Mucosa of rectum (tissue), 2 donors: Measurements from ENCODE around the gene CDC123.

Experiments used
- H3K27ac ChIP-seq, 2 donors: one replicate each; pipeline ENCODE4 v1.7.0; 2013; ENCODE audit warnings: inconsistent platforms in 2 of 2, low read depth in 2 of 2, low read length in 2 of 2
- H3K27me3 ChIP-seq, 2 donors: one replicate each; pipeline ENCODE4 v1.7.0; 2013; ENCODE audit warnings: low read length in 2 of 2; ENCODE audit not compliant: control insufficient read depth in 2 of 2, insufficient read depth in 2 of 2
- H3K36me3 ChIP-seq, 2 donors: one replicate each; pipeline ENCODE4 v1.7.0; 2013; ENCODE audit warnings: low read length in 2 of 2; ENCODE audit not compliant: control insufficient read depth in 2 of 2, insufficient read depth in 2 of 2
- H3K4me1 ChIP-seq, 2 donors: one replicate each; pipeline ENCODE4 v1.7.0; 2013; ENCODE audit warnings: low read length in 2 of 2, mild to moderate bottlenecking in 1 of 2; ENCODE audit not compliant: control insufficient read depth in 2 of 2, insufficient read depth in 2 of 2
- H3K4me3 ChIP-seq, 2 donors: one replicate each; pipeline ENCODE4 v1.7.0; 2013; ENCODE audit warnings: low read length in 2 of 2
- H3K9ac ChIP-seq, 2 donors: one replicate each; pipeline ENCODE4 v1.7.0; 2013; ENCODE audit warnings: low read length in 2 of 2, low read depth in 1 of 2, mild to moderate bottlenecking in 1 of 2
- H3K9me3 ChIP-seq, 2 donors: one replicate each; pipeline ENCODE4 v1.7.0; 2013; ENCODE audit warnings: low read length in 2 of 2; ENCODE audit not compliant: control insufficient read depth in 2 of 2
- donor health status: healthy.
- donor health status: Normal muscosa, but diverticular disease.

The CDC123 gene, protein sequence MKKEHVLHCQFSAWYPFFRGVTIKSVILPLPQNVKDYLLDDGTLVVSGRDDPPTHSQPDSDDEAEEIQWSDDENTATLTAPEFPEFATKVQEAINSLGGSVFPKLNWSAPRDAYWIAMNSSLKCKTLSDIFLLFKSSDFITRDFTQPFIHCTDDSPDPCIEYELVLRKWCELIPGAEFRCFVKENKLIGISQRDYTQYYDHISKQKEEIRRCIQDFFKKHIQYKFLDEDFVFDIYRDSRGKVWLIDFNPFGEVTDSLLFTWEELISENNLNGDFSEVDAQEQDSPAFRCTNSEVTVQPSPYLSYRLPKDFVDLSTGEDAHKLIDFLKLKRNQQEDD

DNA sequence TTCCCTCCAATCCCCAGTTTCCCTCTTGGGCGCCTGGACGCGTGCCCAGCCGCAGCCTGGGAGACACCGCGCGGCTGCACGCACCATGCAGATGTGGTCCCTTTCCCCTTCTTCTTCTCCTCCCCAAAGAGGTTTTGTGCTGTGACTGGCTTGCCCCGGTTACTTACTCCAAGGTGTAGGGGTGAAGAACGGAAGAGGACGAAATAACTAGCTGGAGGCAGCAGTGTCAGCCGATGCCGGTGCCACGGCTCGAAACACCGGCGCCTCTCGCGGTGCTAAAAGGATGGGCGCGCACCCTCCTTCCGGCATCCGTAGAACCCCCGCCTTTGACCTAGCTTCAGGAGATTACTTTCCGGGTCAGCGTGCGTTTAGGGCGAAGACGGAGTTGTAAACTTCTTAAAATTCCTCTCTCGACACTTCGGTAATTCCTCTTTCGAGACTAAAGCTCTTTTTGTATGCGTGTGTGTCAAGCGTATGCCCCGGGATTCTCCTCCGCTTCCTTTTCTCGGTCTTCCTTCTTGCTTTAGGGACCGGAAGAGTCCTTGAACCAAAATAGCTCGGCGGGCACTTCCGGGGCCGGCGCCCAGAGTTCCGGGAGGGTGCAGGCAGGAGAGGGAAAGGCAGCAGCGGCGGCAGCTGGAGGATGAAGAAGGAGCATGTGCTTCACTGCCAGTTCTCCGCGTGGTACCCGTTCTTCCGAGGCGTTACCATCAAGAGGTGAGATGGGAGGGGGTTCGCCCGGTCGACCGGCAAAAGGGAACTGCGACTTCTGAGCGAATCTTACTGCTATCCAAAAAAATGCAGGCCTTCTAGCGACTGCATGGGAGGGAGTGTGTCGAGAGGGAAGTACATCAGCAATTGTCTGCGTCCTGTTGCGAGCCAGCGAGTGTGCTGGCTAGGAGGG, at the start of gene CDC123, which contains the start of gene NUDT5:
Gene CDC123 (plus strand): TSS at position 586 of the 904 bp plus-strand sequence. CDS start 58 bp downstream, at position 644.
Gene NUDT5 (minus strand): TSS at position 289 of the 904 bp plus-strand sequence. CDS start 9,600 bp downstream, outside the sequence.
- H3K9me3 ChIP-seq = no peaks in the 10 kb centered on the region
- H3K27me3 ChIP-seq = no peaks in the 10 kb centered on the region
- H3K27ac ChIP-seq = peak within 1 kb of the TSS; percentile 88 to 91
- peak within 1 kb of the TSS; percentile 82 to 96 for H3K9ac ChIP-seq
- peak within 1 kb of the TSS; percentile 96 to 98 for H3K4me3 ChIP-seq
- peaks cover 4 to 6% of the 10 kb centered on the region in 2 donors for H3K36me3 ChIP-seq
- peaks cover 6 to 19% of the 10 kb centered on the region in 2 donors for H3K4me1 ChIP-seq

DNA sequence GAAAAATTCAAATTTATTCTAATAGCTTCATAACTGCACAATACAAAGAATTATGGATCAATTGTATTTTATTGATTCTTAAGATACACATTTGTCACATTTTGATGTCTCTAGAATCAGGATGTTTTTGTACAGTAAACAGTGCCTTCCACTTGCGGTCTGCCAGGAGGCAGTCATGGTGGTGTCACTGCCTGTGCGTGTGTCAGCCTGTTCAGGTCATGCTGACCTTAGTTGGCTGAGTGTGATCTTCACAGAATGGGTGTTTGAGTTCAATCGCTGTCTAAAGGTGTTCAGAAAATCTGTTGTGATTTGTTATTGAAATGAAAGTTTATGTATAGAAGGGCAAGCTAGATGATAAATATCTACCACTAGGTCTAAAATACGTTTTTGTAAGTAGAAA, 45.8 kb upstream of the CDC123 start:
- Histone ChIP-seq H3K27me3 (no peaks in the 10 kb centered on the region), H3K9me3 (no peaks in the 10 kb centered on the region), H3K4me3 (no peak overlapping the region), H3K9ac (no peak overlapping the region), H3K4me1 (no peaks in the 10 kb centered on the region), H3K27ac (no peak overlapping the region), H3K36me3 (peaks cover 10 to 11% of the 10 kb centered on the region in 2 donors)

DNA sequence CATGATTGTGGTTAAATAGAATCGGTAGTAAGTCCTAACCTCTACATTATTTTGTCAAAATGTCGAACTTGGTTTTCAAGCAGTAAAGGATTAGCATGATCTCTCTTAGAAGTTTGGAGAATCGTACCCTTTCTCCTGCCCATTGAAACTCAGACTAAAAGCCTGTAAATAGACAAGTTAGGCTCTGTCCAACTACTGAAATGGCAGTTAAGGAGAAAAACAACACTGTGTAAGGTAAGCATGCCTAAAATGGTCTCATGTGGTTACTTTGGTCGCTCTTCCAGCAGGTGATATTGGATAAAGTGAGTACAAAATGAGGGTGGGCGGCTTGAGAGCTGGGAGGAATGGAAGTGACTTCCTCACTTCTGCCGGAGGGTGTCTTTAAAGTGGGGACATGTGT, 41.5 kb upstream of the CDC123 start:
- H3K27ac ChIP-seq = no peak overlapping the region
- no peaks in the 10 kb centered on the region for H3K4me1 ChIP-seq
- H3K4me3 ChIP-seq = no peak overlapping the region
- no peaks in the 10 kb centered on the region for H3K9me3 ChIP-seq
- H3K36me3 ChIP-seq = peaks cover 14 to 16% of the 10 kb centered on the region in 2 donors
- no peak overlapping the region for H3K9ac ChIP-seq
- H3K27me3 ChIP-seq = no peaks in the 10 kb centered on the region

DNA sequence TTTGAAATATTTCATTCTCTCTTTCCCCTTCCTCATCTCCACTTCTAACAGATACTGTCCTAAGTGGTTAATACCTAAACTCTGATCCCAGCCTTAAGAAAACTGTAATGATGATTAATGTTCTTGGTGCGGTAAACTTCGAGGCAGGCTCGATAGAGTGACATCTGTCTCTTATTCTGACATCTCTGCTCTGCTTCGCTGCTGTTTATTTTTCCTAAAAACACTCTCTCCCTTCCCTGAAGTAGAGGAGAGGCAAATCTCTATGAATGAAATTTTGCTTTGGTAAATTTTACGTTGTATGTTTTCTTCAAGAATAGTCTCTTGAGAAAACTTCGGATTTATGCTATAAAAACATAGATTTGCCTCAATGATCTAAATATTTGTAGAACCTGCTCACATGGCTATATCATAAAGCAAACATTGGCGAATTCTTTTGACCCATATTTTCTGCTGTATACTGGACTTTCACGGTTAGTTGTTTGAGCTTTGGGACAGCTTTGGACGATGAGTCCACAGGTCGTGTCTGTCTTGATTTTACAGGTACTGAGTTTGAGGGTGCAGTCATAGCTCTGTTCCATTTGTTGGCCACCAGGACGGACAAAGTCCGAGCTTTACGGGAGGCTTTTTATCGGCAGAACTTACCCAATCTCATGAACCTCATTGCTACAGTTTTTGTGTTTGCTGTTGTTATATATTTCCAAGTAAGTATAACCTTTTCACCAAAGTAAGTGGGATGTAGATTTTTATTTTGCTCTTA, 39.4 kb upstream of the CDC123 start:
- Histone ChIP-seq H3K4me3 (no peak overlapping the region), H3K27ac (no peak overlapping the region), H3K9me3 (no peaks in the 10 kb centered on the region), H3K9ac (no peak overlapping the region), H3K27me3 (no peaks in the 10 kb centered on the region), H3K36me3 (peaks cover 18 to 19% of the 10 kb centered on the region in 2 donors), H3K4me1 (no peaks in the 10 kb centered on the region)

DNA sequence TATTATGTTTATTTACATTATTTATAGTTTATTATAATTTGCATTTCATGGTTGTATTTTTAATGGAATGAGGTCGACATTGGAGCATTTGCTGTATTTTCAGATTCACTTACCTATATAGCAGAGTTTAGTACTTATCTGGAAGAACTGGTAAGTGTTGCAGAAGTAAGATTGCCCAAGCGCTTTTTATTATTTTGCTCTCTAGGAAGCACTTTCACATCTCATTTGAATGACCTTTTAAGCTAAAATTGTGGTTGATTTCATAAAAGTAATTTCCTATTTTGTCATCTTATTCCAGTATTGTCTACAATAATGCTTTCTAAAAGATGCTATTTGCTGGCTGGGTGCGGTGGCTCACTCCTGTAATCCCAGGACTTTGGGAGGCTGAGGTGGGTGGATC, 37.9 kb upstream of the CDC123 start:
- no peak overlapping the region for H3K27ac ChIP-seq
- no peaks in the 10 kb centered on the region for H3K27me3 ChIP-seq
- H3K9me3 ChIP-seq = no peaks in the 10 kb centered on the region
- no peak overlapping the region for H3K4me3 ChIP-seq
- no peak overlapping the region for H3K9ac ChIP-seq
- peaks cover 22 to 25% of the 10 kb centered on the region in 2 donors for H3K36me3 ChIP-seq
- H3K4me1 ChIP-seq = no peaks in the 10 kb centered on the region

DNA sequence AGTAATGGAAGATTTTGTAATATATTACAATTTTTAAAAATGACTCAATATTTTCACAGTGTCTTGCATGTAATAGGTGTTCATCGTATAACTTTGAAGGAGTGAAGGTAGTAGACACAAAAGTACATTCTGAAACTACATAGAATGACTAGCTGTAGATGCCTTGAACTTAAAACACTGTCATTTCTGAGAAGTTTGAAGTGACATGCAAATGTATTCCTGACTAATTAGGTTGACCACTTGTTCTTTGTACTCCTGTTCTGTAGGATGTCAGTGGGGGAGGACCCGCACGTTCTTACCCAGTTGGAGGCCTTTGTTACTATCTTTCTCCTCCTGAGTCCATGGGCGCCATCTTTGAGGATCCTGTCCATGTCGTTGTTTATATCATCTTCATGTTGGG, 35.3 kb upstream of the CDC123 start:
- no peaks in the 10 kb centered on the region for H3K9me3 ChIP-seq

DNA sequence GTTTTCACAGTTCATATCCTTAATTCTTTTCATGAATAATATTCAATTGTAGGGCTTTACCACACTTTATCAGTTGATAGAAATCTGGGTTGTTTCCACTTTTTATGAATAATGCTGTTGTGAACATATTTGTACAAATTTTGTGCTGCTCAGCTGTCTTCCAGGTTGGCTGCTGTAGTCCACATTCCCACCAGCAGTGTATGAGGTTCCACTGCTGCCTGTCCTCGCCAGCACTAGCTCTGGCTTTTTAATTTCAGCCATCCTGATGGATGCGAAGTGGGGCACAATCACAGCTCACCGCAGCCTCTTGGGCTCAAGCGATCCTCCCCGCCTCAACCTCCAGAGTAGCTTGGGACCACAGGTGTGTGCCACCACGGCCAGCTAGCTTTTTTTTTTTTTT, 33.1 kb upstream of the CDC123 start:
- no peaks in the 10 kb centered on the region for H3K9me3 ChIP-seq
- no peaks in the 10 kb centered on the region for H3K4me1 ChIP-seq
- H3K27me3 ChIP-seq = no peaks in the 10 kb centered on the region
- no peak overlapping the region for H3K4me3 ChIP-seq
- H3K9ac ChIP-seq = no peak overlapping the region
- H3K36me3 ChIP-seq = peaks cover 31 to 45% of the 10 kb centered on the region in 2 donors
- H3K27ac ChIP-seq = no peak overlapping the region

More for the DNA sequence above, 35.3 kb upstream of the CDC123 start:
- H3K27ac ChIP-seq = no peak overlapping the region
- H3K9ac ChIP-seq = no peak overlapping the region
- no peaks in the 10 kb centered on the region for H3K4me1 ChIP-seq
- H3K36me3 ChIP-seq = peaks cover 27 to 28% of the 10 kb centered on the region in 2 donors
- no peak overlapping the region for H3K4me3 ChIP-seq
- no peaks in the 10 kb centered on the region for H3K27me3 ChIP-seq

DNA sequence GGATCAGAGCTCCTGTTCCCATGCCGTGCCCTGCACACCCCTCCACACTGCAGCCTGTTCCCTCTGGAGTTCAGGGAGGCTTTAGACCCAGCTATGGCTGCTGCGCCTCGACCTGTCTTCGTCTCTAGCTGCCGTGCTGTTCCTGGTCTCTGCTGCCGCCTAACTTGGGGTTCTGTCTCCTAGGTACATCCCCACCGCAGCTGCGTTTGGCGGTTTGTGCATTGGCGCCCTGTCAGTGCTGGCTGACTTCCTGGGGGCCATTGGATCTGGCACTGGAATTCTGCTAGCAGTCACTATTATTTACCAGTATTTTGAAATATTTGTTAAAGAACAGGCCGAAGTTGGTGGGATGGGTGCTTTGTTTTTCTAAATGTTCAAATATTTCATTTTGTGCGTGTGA, 31.9 kb upstream of the CDC123 start:
- Histone ChIP-seq H3K9ac (no peak overlapping the region), H3K36me3 (peaks cover 32 to 40% of the 10 kb centered on the region in 2 donors), H3K4me3 (no peak overlapping the region), H3K27ac (no peak overlapping the region), H3K9me3 (no peaks in the 10 kb centered on the region), H3K4me1 (no peaks in the 10 kb centered on the region), H3K27me3 (no peaks in the 10 kb centered on the region)

DNA sequence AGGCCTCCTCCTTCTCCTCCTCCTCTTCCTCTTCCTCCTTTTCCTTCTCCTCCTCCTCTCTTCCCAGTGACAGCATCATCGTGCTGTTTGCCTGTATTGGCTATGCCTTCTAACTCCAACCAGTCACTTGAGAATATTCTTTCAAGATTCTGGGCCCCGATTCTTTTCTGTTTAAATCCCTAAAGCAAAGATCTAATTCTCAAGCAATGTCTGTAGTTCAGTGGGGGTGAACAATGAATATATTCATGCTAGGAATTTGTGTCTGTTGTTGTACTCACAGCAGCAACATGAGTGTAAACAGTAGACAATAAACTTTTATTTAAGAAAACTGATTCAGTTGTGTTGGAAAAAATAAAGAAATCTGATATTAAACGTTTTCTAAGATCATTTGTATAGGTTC, 31.0 kb upstream of the CDC123 start:
- H3K4me3 ChIP-seq = no peak overlapping the region
- no peaks in the 10 kb centered on the region for H3K4me1 ChIP-seq
- no peak overlapping the region for H3K27ac ChIP-seq
- H3K9ac ChIP-seq = no peak overlapping the region
- H3K27me3 ChIP-seq = no peaks in the 10 kb centered on the region
- no peaks in the 10 kb centered on the region for H3K9me3 ChIP-seq
- peaks cover 42 to 46% of the 10 kb centered on the region in 2 donors for H3K36me3 ChIP-seq
